Measurements from ENCODE around the gene TERB2.
"Not testable (repeated sequence)": the region's sequence is repeated elsewhere in the genome, so short reads cannot be mapped to it uniquely, and the experiment has no call there.

DNA sequence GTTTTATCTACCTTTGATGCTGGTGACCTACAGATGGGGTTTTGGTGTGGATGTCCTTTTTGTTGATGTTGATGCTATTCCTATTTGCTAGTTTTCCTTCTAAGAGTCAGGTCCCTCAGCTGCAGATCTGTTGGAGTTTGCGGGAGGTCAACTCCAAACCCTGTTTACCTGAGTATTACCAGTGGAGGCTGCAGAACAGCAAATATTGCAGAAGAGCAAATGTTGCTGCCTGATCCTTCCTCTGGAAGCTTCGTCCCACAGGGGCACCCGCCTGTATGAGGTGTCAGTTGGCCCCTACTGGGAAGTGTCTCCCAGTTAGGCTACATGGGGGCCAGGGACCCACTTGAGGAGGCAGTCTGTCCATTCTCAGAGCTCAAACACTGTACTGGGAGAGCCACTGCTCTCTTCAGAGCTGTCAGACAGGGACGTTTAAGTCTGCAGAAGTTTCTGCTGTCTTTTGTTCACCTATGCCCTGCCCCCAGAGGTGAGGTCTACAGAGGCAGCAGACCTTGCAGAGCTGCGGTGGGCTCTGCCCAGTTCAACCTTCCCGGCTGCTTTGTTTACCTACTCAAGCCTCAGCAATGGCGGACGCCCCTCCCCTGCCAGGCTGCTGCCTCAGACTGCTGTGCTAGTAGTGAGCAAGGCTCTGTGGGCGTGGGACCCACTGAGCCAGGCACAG lies 63.9 kb downstream of the TERB2 start:
- TF ChIP-seq, protein P1, sequence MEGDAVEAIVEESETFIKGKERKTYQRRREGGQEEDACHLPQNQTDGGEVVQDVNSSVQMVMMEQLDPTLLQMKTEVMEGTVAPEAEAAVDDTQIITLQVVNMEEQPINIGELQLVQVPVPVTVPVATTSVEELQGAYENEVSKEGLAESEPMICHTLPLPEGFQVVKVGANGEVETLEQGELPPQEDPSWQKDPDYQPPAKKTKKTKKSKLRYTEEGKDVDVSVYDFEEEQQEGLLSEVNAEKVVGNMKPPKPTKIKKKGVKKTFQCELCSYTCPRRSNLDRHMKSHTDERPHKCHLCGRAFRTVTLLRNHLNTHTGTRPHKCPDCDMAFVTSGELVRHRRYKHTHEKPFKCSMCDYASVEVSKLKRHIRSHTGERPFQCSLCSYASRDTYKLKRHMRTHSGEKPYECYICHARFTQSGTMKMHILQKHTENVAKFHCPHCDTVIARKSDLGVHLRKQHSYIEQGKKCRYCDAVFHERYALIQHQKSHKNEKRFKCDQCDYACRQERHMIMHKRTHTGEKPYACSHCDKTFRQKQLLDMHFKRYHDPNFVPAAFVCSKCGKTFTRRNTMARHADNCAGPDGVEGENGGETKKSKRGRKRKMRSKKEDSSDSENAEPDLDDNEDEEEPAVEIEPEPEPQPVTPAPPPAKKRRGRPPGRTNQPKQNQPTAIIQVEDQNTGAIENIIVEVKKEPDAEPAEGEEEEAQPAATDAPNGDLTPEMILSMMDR (optimal IDR thresholded peaks at IDR 0.05 in 1 of 3, IDR thresholded peaks at IDR 0.05 in 1 of 3, conservative IDR thresholded peaks at IDR 0.05 in 1 of 3; ENCODE audit: extremely low read depth in 1 of 3, insufficient read depth in 2 of 3, low read length in 3 of 3) = not testable (repeated sequence)
- not testable (repeated sequence) for TF ChIP-seq EZH2 (IDR thresholded peaks at IDR 0.05; ENCODE audit: low read length)
